HEK293 (cell line): ENCODE results near the gene MPPED1.

Experiments
- CTCF ChIA-PET: fragments of 350-600 bp; formaldehyde crosslinking; extraction: SDS; loops from one replicate; lab custom pipeline; 2021; ENCODE audit warnings: antibody characterized with exemption; lab: Yijun Ruan, JAX
- POLR2A ChIA-PET: fragments of 300-600 bp; formaldehyde crosslinking; extraction: SDS; loops from one replicate; lab custom pipeline; 2020; ENCODE audit warnings: antibody characterized with exemption, inconsistent platforms; lab: Yijun Ruan, JAX
- H3K27ac ChIP-seq: fragments of 200-500 bp; sonication (Bioruptor generic); 2 replicates; pipeline ENCODE4 v1.5.1; 2014; ENCODE audit warnings: low read depth, low read length, control low read depth, inconsistent platforms; ENCODE audit errors: extremely low read depth
- H3K36me3 ChIP-seq, 2 experiments: fragments of 200-500 bp in 1 of 2; sonication (Bioruptor generic) in 1 of 2; 1 replicate in 1 of 2; 2 replicates in 1 of 2; pipeline ENCODE4 v1.5.1; 2014 to 2017; ENCODE audit warnings: inconsistent platforms in 2 of 2, low read length in 2 of 2; ENCODE audit not compliant: control insufficient read depth in 2 of 2, insufficient read depth in 1 of 2
- H3K4me1 ChIP-seq: fragments of 200-500 bp; sonication (Bioruptor generic); 2 replicates; pipeline ENCODE4 v1.5.1; 2014; ENCODE audit warnings: mild to moderate bottlenecking, low read length, inconsistent platforms; ENCODE audit not compliant: control insufficient read depth, insufficient read depth
- H3K4me3 ChIP-seq: 2 replicates; pipeline ENCODE4 v1.5.1; 2011; ENCODE audit warnings: low read depth, mild to moderate bottlenecking, control low read depth, low read length, moderate library complexity
- H3K9me3 ChIP-seq: fragments of 200-500 bp; sonication (Bioruptor generic); 2 replicates; pipeline ENCODE4 v1.5.1; 2014; ENCODE audit warnings: low read depth, low read length, inconsistent platforms; ENCODE audit not compliant: control insufficient read depth, insufficient read depth
- GLI2 ChIP-seq: fragments of 450-650 bp; formaldehyde crosslinking; IDR thresholded peaks from 2 replicates; pipeline ENCODE4; 2017; ENCODE audit warnings: missing biosample characterization, missing genetic modification characterization, low read depth, borderline replicate concordance
- GLI4 ChIP-seq: fragments of 450-650 bp; formaldehyde crosslinking; IDR thresholded peaks from 2 replicates; pipeline ENCODE4 v1.5.1; 2016; ENCODE audit warnings: missing biosample characterization, missing genetic modification characterization
- GLIS1 ChIP-seq: fragments of 450-650 bp; formaldehyde crosslinking; IDR thresholded peaks from 2 replicates; pipeline ENCODE4 v1.5.1; 2016; ENCODE audit warnings: missing biosample characterization, missing genetic modification characterization
- KLF10 ChIP-seq: fragments of 450-650 bp; IDR thresholded peaks from 2 replicates; pipeline ENCODE4 v1.5.1; 2018; ENCODE audit warnings: missing biosample characterization, mild to moderate bottlenecking, missing genetic modification characterization
- SETDB1 ChIP-seq: IDR thresholded peaks from one replicate; pipeline ENCODE4 v1.6.1; 2017; ENCODE audit warnings: mild to moderate bottlenecking, low read length, moderate library complexity, mixed read lengths; ENCODE audit not compliant: insufficient read length
- TRIM28 ChIP-seq: IDR thresholded peaks from 2 replicates; pipeline ENCODE4 v1.6.1; 2011; ENCODE audit warnings: low read length, control low read depth, borderline replicate concordance
- YY2 ChIP-seq: fragments of 450-650 bp; formaldehyde crosslinking; IDR thresholded peaks from 2 replicates; pipeline ENCODE4 v1.5.1; 2016; ENCODE audit warnings: missing biosample characterization, missing genetic modification characterization
- ZNF2 ChIP-seq: fragments of 450-650 bp; formaldehyde crosslinking; IDR thresholded peaks from 2 replicates; pipeline ENCODE4 v1.5.1; 2016; ENCODE audit warnings: missing biosample characterization, missing genetic modification characterization
- ZNF223 ChIP-seq: fragments of 450-650 bp; formaldehyde crosslinking; IDR thresholded peaks from 2 replicates; pipeline ENCODE4 v1.5.1; 2016; ENCODE audit warnings: missing biosample characterization, missing genetic modification characterization
- ZNF48 ChIP-seq: fragments of 450-650 bp; formaldehyde crosslinking; IDR thresholded peaks from 2 replicates; pipeline ENCODE4 v1.5.1; 2016; ENCODE audit warnings: missing biosample characterization, missing genetic modification characterization
- ZNF555 ChIP-seq: fragments of 450-650 bp; formaldehyde crosslinking; conservative IDR thresholded peaks from 2 replicates; pipeline ENCODE4 v1.5.1; 2017; ENCODE audit warnings: missing biosample characterization, mild to moderate bottlenecking, missing genetic modification characterization, inconsistent platforms
- ZNF585B ChIP-seq: fragments of 450-650 bp; formaldehyde crosslinking; IDR thresholded peaks from 2 replicates; pipeline ENCODE4 v1.5.1; 2016; ENCODE audit warnings: missing biosample characterization, missing genetic modification characterization
- ZNF621 ChIP-seq: fragments of 450-650 bp; formaldehyde crosslinking; IDR thresholded peaks from 2 replicates; pipeline ENCODE4 v1.5.1; 2017; ENCODE audit warnings: missing biosample characterization, missing genetic modification characterization
- ZNF629 ChIP-seq: fragments of 450-650 bp; formaldehyde crosslinking; IDR thresholded peaks from 2 replicates; pipeline ENCODE4 v1.5.1; 2017; ENCODE audit warnings: missing biosample characterization, missing genetic modification characterization
- ZNF670 ChIP-seq: fragments of 450-650 bp; formaldehyde crosslinking; IDR thresholded peaks from 2 replicates; pipeline ENCODE4 v1.5.1; 2016; ENCODE audit warnings: missing biosample characterization, missing genetic modification characterization, low read depth
- ZNF785 ChIP-seq: fragments of 450-650 bp; formaldehyde crosslinking; IDR thresholded peaks from 2 replicates; pipeline ENCODE4 v1.5.1; 2016; ENCODE audit warnings: missing biosample characterization, missing genetic modification characterization
- TF ChIP-seq, protein P1 (sequence below): fragments of 450-650 bp; formaldehyde crosslinking; IDR thresholded peaks from 2 replicates; pipeline ENCODE4 v1.5.1; 2016; ENCODE audit warnings: missing biosample characterization, missing genetic modification characterization
- TF ChIP-seq, protein P2 (sequence below): fragments of 450-650 bp; formaldehyde crosslinking; IDR thresholded peaks from 2 replicates; pipeline ENCODE4 v1.5.1; 2017; ENCODE audit warnings: missing biosample characterization, missing genetic modification characterization
- TF ChIP-seq, protein P3 (sequence below): fragments of 450-650 bp; formaldehyde crosslinking; IDR thresholded peaks from 2 replicates; pipeline ENCODE4 v1.5.1; 2016; ENCODE audit warnings: missing biosample characterization, missing genetic modification characterization, borderline replicate concordance
- TF ChIP-seq, protein P4 (sequence below): fragments of 450-650 bp; formaldehyde crosslinking; IDR thresholded peaks from 2 replicates; pipeline ENCODE4 v1.5.0; 2017; ENCODE audit warnings: missing biosample characterization, missing genetic modification characterization, borderline replicate concordance
- TF ChIP-seq, protein P5 (sequence below): fragments of 450-650 bp; formaldehyde crosslinking; IDR thresholded peaks from 2 replicates; pipeline ENCODE4; 2016; ENCODE audit warnings: missing biosample characterization, missing genetic modification characterization

Gene MPPED1

DNA sequence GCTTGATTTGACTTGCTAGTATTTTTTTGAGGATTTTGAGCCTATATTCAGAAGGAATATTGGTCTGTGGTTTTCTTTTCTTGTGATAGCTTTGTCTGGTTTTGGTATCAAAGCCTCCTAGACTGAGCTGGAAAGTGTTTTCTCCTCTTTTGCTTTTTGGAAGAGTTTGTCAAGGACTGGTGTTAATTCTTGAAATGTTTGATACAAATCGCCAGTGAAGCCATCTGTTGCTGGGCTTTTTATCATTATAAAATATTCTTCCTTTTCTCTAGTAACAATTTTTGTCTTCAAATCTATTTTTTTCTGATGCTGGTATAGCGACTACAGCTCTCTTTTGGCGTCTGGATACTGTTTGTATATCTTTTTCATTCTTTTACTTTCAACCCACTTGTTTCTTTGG is 45.2 kb downstream of the MPPED1 start:
- TF ChIP-seq ZNF48 = no peak
- TF ChIP-seq ZNF2 (tag by site-specific recombination) = no peak
- TF ChIP-seq, protein P1, sequence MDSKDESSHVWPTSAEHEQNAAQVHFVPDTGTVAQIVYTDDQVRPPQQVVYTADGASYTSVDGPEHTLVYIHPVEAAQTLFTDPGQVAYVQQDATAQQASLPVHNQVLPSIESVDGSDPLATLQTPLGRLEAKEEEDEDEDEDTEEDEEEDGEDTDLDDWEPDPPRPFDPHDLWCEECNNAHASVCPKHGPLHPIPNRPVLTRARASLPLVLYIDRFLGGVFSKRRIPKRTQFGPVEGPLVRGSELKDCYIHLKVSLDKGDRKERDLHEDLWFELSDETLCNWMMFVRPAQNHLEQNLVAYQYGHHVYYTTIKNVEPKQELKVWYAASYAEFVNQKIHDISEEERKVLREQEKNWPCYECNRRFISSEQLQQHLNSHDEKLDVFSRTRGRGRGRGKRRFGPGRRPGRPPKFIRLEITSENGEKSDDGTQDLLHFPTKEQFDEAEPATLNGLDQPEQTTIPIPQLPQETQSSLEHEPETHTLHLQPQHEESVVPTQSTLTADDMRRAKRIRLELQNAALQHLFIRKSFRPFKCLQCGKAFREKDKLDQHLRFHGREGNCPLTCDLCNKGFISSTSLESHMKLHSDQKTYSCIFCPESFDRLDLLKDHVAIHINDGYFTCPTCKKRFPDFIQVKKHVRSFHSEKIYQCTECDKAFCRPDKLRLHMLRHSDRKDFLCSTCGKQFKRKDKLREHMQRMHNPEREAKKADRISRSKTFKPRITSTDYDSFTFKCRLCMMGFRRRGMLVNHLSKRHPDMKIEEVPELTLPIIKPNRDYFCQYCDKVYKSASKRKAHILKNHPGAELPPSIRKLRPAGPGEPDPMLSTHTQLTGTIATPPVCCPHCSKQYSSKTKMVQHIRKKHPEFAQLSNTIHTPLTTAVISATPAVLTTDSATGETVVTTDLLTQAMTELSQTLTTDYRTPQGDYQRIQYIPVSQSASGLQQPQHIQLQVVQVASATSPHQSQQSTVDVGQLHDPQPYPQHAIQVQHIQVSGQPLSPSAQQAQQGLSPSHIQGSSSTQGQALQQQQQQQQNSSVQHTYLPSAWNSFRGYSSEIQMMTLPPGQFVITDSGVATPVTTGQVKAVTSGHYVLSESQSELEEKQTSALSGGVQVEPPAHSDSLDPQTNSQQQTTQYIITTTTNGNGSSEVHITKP (tag by site-specific recombination) = no peak
- TF ChIP-seq ZNF621 (tag by site-specific recombination) = no peak
- no peak for TF ChIP-seq ZNF555 (tag by site-specific recombination)
- no peak for TF ChIP-seq GLI2
- TF ChIP-seq ZNF670 (tag by site-specific recombination) = no peak
- TF ChIP-seq, protein P2, sequence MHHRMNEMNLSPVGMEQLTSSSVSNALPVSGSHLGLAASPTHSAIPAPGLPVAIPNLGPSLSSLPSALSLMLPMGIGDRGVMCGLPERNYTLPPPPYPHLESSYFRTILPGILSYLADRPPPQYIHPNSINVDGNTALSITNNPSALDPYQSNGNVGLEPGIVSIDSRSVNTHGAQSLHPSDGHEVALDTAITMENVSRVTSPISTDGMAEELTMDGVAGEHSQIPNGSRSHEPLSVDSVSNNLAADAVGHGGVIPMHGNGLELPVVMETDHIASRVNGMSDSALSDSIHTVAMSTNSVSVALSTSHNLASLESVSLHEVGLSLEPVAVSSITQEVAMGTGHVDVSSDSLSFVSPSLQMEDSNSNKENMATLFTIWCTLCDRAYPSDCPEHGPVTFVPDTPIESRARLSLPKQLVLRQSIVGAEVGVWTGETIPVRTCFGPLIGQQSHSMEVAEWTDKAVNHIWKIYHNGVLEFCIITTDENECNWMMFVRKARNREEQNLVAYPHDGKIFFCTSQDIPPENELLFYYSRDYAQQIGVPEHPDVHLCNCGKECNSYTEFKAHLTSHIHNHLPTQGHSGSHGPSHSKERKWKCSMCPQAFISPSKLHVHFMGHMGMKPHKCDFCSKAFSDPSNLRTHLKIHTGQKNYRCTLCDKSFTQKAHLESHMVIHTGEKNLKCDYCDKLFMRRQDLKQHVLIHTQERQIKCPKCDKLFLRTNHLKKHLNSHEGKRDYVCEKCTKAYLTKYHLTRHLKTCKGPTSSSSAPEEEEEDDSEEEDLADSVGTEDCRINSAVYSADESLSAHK (tag by site-specific recombination) = no peak
- no peak for TF ChIP-seq GLIS1 (tag by site-specific recombination)
- TF ChIP-seq, protein P3, sequence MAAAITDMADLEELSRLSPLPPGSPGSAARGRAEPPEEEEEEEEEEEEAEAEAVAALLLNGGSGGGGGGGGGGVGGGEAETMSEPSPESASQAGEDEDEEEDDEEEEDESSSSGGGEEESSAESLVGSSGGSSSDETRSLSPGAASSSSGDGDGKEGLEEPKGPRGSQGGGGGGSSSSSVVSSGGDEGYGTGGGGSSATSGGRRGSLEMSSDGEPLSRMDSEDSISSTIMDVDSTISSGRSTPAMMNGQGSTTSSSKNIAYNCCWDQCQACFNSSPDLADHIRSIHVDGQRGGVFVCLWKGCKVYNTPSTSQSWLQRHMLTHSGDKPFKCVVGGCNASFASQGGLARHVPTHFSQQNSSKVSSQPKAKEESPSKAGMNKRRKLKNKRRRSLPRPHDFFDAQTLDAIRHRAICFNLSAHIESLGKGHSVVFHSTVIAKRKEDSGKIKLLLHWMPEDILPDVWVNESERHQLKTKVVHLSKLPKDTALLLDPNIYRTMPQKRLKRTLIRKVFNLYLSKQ (tag by site-specific recombination) = no peak
- TF ChIP-seq, all 188 proteins: peak for 0
- H3K27ac ChIP-seq = no peak overlapping the region
- H3K9me3 ChIP-seq = no peaks in the 10 kb centered on the region
- H3K36me3 ChIP-seq = no peaks in the 10 kb centered on the region
- ChIA-PET CTCF (interaction anchor here (0.6 kb wide), 1 partner anchor 1774 kb away, joined by 3 read pairs; no protein-coding TSS in a partner anchor), POLR2A (no interaction called here)
- H3K4me3 ChIP-seq = no peak overlapping the region
- H3K4me1 ChIP-seq = no peaks in the 10 kb centered on the region

DNA sequence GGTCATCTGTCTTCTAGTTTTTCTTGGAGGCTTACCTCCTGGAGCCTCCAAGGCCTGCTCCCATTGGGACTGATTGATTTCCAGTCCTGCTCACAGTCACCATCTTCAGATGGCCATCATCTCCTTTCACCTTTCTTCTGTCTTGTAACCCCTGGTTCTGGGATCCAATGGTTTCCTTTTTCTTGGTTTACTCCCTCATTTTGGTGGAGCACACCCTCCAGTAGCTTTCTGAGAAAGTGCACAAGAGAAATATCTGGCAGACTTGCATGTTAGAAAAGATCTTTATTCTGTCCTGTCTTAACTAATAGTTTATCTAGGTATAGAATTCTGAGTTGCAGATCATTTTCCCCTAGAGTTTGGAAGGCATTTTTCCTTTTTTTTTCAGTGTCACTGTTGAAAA is 50.9 kb downstream of the MPPED1 start:
- H3K36me3 ChIP-seq = no peaks in the 10 kb centered on the region
- H3K4me1 ChIP-seq = no peaks in the 10 kb centered on the region
- ChIA-PET POLR2A (no interaction called here), CTCF (no interaction called here)
- no peak overlapping the region for H3K4me3 ChIP-seq
- no peaks in the 10 kb centered on the region for H3K9me3 ChIP-seq
- no peak overlapping the region for H3K27ac ChIP-seq
- TF ChIP-seq ZNF585B (tag by site-specific recombination) (no peak), TRIM28 (peak; percentile 67; the same call in 1 of the 2 replicates), ZNF785 (tag by site-specific recombination) (no peak), KLF10 (no peak), SETDB1 (peak; percentile 86), ZNF223 (tag by site-specific recombination) (no peak), YY2 (no peak), GLI4 (tag by site-specific recombination) (no peak), ZNF629 (tag by site-specific recombination) (no peak)
- TF ChIP-seq, protein P4, sequence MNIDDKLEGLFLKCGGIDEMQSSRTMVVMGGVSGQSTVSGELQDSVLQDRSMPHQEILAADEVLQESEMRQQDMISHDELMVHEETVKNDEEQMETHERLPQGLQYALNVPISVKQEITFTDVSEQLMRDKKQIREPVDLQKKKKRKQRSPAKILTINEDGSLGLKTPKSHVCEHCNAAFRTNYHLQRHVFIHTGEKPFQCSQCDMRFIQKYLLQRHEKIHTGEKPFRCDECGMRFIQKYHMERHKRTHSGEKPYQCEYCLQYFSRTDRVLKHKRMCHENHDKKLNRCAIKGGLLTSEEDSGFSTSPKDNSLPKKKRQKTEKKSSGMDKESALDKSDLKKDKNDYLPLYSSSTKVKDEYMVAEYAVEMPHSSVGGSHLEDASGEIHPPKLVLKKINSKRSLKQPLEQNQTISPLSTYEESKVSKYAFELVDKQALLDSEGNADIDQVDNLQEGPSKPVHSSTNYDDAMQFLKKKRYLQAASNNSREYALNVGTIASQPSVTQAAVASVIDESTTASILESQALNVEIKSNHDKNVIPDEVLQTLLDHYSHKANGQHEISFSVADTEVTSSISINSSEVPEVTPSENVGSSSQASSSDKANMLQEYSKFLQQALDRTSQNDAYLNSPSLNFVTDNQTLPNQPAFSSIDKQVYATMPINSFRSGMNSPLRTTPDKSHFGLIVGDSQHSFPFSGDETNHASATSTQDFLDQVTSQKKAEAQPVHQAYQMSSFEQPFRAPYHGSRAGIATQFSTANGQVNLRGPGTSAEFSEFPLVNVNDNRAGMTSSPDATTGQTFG (tag by site-specific recombination) = no peak
- TF ChIP-seq, protein P3 (tag by site-specific recombination) = no peak
- TF ChIP-seq, protein P5, sequence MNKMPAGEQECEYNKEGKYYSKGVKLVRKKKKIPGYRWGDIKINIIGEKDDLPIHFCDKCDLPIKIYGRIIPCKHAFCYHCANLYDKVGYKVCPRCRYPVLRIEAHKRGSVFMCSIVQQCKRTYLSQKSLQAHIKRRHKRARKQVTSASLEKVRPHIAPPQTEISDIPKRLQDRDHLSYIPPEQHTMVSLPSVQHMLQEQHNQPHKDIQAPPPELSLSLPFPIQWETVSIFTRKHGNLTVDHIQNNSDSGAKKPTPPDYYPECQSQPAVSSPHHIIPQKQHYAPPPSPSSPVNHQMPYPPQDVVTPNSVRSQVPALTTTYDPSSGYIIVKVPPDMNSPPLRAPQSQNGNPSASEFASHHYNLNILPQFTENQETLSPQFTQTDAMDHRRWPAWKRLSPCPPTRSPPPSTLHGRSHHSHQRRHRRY = no peak
